ENCODE measurements around the gene NCMAP. TPM values are rescaled to one million over a fixed set of nuclear protein-coding genes. Genes with fewer than 3 reads are reported as not detected.

Gene NCMAP
- total and polyA plus RNA-seq, 2 donors (not counting 1 experiment from before 2014, with no cell fraction given): not detected

GRCh38 chr1:24570265-24571125, 14.6 kb downstream of the NCMAP start:
- TF ChIP-seq CTCF (conservative IDR thresholded peaks at IDR 0.05 in 1 of 2, IDR thresholded peaks at IDR 0.05 in 1 of 2; ENCODE audit: low read depth in 1 of 2, low read length in 2 of 2) (no peak), EZH2 (IDR thresholded peaks at IDR 0.05; ENCODE audit: low read length, missing control alignments) (no peak)
- Histone ChIP-seq H2AFZ (ENCODE audit: low read length) (no peak overlapping the region), H3K4me3 (replicated peaks in 1 of 4; ENCODE audit: control extremely low read depth in 1 of 4, insufficient read depth in 1 of 4, low read depth in 3 of 4, low read length in 4 of 4) (no peak overlapping the region), H4K20me1 (ENCODE audit: control insufficient read depth, extremely low read depth, insufficient read depth, low read length) (no peaks in the 10 kb centered on the region), H3K4me1 (ENCODE audit: control insufficient read depth, extremely low read depth, insufficient read depth, low read length) (no peaks in the 10 kb centered on the region), H3K9me3 (ENCODE audit: control insufficient read depth, insufficient read depth, low read depth, low read length) (no peaks in the 10 kb centered on the region), H3K27ac (ENCODE audit: insufficient read depth, low read length) (no peak overlapping the region), H3K4me2 (ENCODE audit: extremely low read depth, insufficient read depth, low read length) (no peak overlapping the region), H3K9ac (ENCODE audit: insufficient read depth, low read length) (no peak overlapping the region), H3K36me3 (ENCODE audit: control insufficient read depth, insufficient read depth, low read length) (no peaks in the 10 kb centered on the region), H3K79me2 (ENCODE audit: control insufficient read depth, insufficient read depth, low read length) (no peaks in the 10 kb centered on the region), H3K27me3 (ENCODE audit: control insufficient read depth, insufficient read depth, low read length) (no peaks in the 10 kb centered on the region)
- DNase-seq (ENCODE audit: low read depth in 2 of 2): no peak

- Histone ChIP-seq H3K27ac (ENCODE audit: insufficient read depth, low read length) (no peak overlapping the region), H3K79me2 (ENCODE audit: control insufficient read depth, insufficient read depth, low read length) (no peaks in the 10 kb centered on the region), H3K9me3 (ENCODE audit: control insufficient read depth, insufficient read depth, low read depth, low read length) (no peaks in the 10 kb centered on the region), H3K9ac (ENCODE audit: insufficient read depth, low read length) (no peak overlapping the region), H3K27me3 (ENCODE audit: control insufficient read depth, insufficient read depth, low read length) (no peaks in the 10 kb centered on the region), H2AFZ (ENCODE audit: low read length) (no peak overlapping the region), H3K4me3 (replicated peaks in 1 of 4; ENCODE audit: control extremely low read depth in 1 of 4, insufficient read depth in 1 of 4, low read depth in 3 of 4, low read length in 4 of 4) (no peak overlapping the region), H3K4me2 (ENCODE audit: extremely low read depth, insufficient read depth, low read length) (no peak overlapping the region), H3K4me1 (ENCODE audit: control insufficient read depth, extremely low read depth, insufficient read depth, low read length) (no peaks in the 10 kb centered on the region), H4K20me1 (ENCODE audit: control insufficient read depth, extremely low read depth, insufficient read depth, low read length) (no peaks in the 10 kb centered on the region), H3K36me3 (ENCODE audit: control insufficient read depth, insufficient read depth, low read length) (no peaks in the 10 kb centered on the region)
- no peak for TF ChIP-seq CTCF (conservative IDR thresholded peaks at IDR 0.05 in 1 of 2, IDR thresholded peaks at IDR 0.05 in 1 of 2; ENCODE audit: low read depth in 1 of 2, low read length in 2 of 2)
- no peak for TF ChIP-seq EZH2 (IDR thresholded peaks at IDR 0.05; ENCODE audit: low read length, missing control alignments)
- DNase-seq (ENCODE audit: low read depth in 2 of 2): no peak
Observed at GRCh38 chr1:24572301-24572700, 16.4 kb downstream of the NCMAP start.

GRCh38 chr1:24575905-24576587, 20.2 kb downstream of the NCMAP start:
- no peak overlapping the region for H3K27ac ChIP-seq (ENCODE audit: insufficient read depth, low read length)
- H3K4me1 ChIP-seq (ENCODE audit: control insufficient read depth, extremely low read depth, insufficient read depth, low read length): no peaks in the 10 kb centered on the region
- no peaks in the 10 kb centered on the region for H3K27me3 ChIP-seq (ENCODE audit: control insufficient read depth, insufficient read depth, low read length)
- no peak overlapping the region for H3K4me3 ChIP-seq (replicated peaks in 1 of 4; ENCODE audit: control extremely low read depth in 1 of 4, insufficient read depth in 1 of 4, low read depth in 3 of 4, low read length in 4 of 4)
- no peaks in the 10 kb centered on the region for H4K20me1 ChIP-seq (ENCODE audit: control insufficient read depth, extremely low read depth, insufficient read depth, low read length)
- H2AFZ ChIP-seq (ENCODE audit: low read length): no peak overlapping the region
- no peak overlapping the region for H3K9ac ChIP-seq (ENCODE audit: insufficient read depth, low read length)
- no peak for TF ChIP-seq EZH2 (IDR thresholded peaks at IDR 0.05; ENCODE audit: low read length, missing control alignments)
- no peak for TF ChIP-seq CTCF (conservative IDR thresholded peaks at IDR 0.05 in 1 of 2, IDR thresholded peaks at IDR 0.05 in 1 of 2; ENCODE audit: low read depth in 1 of 2, low read length in 2 of 2)
- DNase-seq (ENCODE audit: low read depth in 2 of 2): no peak
- H3K79me2 ChIP-seq (ENCODE audit: control insufficient read depth, insufficient read depth, low read length): no peaks in the 10 kb centered on the region
- no peaks in the 10 kb centered on the region for H3K36me3 ChIP-seq (ENCODE audit: control insufficient read depth, insufficient read depth, low read length)
- no peak overlapping the region for H3K4me2 ChIP-seq (ENCODE audit: extremely low read depth, insufficient read depth, low read length)
- H3K9me3 ChIP-seq (ENCODE audit: control insufficient read depth, insufficient read depth, low read depth, low read length): no peaks in the 10 kb centered on the region

Data from fibroblast of lung (primary cell).